ENCODE data around the gene SLC35F4. TPM values are rescaled to one million over a fixed set of nuclear protein-coding genes. Genes with fewer than 3 reads are reported as not detected.

Gene SLC35F4
- total RNA-seq, 1 experiment from 2014 or later = not detected

DNA sequence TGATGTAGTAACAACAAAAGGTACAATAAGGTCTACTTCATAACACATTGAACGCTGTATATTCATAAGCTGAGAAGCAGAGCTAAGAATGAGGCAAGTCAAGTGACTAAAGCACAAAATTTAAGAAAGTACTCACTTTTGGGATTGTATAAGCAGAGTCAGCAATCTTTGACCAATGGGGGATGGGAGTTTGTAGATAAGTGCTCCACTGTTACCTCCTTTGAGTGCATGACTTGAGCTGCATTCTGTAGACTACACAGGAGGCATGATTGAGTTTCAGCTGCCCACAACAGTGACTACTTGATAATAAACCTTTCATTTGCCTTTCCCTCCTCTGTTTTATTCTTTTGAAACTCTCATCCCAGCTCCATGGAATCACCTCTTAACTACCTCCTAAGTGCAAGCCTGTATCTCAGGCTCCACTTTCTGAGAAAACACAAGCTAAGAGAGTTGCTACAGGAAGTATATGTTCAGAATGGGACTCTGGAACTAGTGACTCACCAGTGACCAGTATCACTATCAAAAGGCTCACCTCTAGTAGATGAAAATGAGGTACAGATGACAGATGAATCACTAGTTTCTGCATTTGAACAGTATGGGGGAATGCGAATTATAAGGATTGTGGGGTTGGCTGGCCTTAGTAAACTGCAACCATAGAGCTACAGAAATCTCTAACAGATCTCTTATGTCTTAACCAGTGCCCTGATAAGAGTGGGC lies 49.2 kb downstream of the SLC35F4 start:
- Mint-ChIP-seq H3K9me3 (no peaks in the 10 kb centered on the region), H3K27me3 (ENCODE audit: low read depth) (no peaks in the 10 kb centered on the region; the same call in 1 of the 2 replicates), H3K27ac (no peak overlapping the region), H3K36me3 (ENCODE audit: insufficient read depth in 1 of 3, low read depth in 3 of 3) (no peaks in the 10 kb centered on the region), H3K4me1 (peaks cover 7 to 12% of the 10 kb centered on the region in 2 experiments), H3K4me3 (no peak overlapping the region)
- no peak overlapping the region for H4K8ac ChIP-seq (replicated peaks; ENCODE audit: insufficient read length, low read depth, low read length)
- H3T11ph ChIP-seq (ENCODE audit: low read length) = no peak overlapping the region
- no peaks in the 10 kb centered on the region for H3K79me2 ChIP-seq (ENCODE audit: insufficient read depth, low read length)
- no peak overlapping the region for H3K14ac ChIP-seq (ENCODE audit: insufficient read depth, low read length)
- H3K9me3 ChIP-seq (ENCODE audit: control insufficient read depth, low read depth, low read length) = no peaks in the 10 kb centered on the region
- H4K91ac ChIP-seq (ENCODE audit: insufficient read length, low read depth, low read length) = no peak overlapping the region
- H2BK15ac ChIP-seq (ENCODE audit: low read depth, low read length) = no peak overlapping the region
- no peaks in the 10 kb centered on the region for H3K79me1 ChIP-seq (ENCODE audit: insufficient read depth, low read depth, low read length, poor library complexity, severe bottlenecking)
- H3K18ac ChIP-seq (ENCODE audit: insufficient read length, low read depth, low read length) = no peak overlapping the region
- H4K20me1 ChIP-seq (ENCODE audit: control insufficient read depth, insufficient read depth, insufficient read length) = no peaks in the 10 kb centered on the region
- H3K27me3 ChIP-seq (ENCODE audit: insufficient read depth, low read length) = no peaks in the 10 kb centered on the region
- DNase-seq = no peak
- 0 out of 2 replicates have a peak, but pooled peaks cover 3% of the 10 kb centered on the region for H3K4me1 ChIP-seq (ENCODE audit: insufficient read depth, low read length)
- no peak overlapping the region for H3K27ac ChIP-seq (ENCODE audit: insufficient read length, low read depth, low read length)
- no peak overlapping the region for H2BK120ac ChIP-seq (ENCODE audit: low read depth, low read length, poor library complexity, severe bottlenecking)
- no peak overlapping the region for H2BK12ac ChIP-seq (ENCODE audit: insufficient read length, low read depth, low read length)
- no CpG with 5 or more reads among the region's 2 CpGs for WGBS (ENCODE audit: extremely low coverage, insufficient read length, low lambda C conversion rate)
- H3K4ac ChIP-seq (ENCODE audit: low read depth, low read length) = no peak overlapping the region
- no peak overlapping the region for H3K9ac ChIP-seq (ENCODE audit: extremely low read depth, insufficient read length, low read length)
- no peak overlapping the region for H4K5ac ChIP-seq (ENCODE audit: insufficient read length, low read depth, low read length)
- no peak overlapping the region for H2AK5ac ChIP-seq (ENCODE audit: insufficient read length, low read length)
- no peak overlapping the region for H3K4me2 ChIP-seq (ENCODE audit: insufficient read depth, insufficient read length, low read length)
- H3K23me2 ChIP-seq (ENCODE audit: insufficient read length, low read depth, low read length, poor library complexity, severe bottlenecking) = no peaks in the 10 kb centered on the region
- H2BK5ac ChIP-seq (ENCODE audit: insufficient read length, low read length) = no peak overlapping the region
- TF ChIP-seq, protein P1, sequence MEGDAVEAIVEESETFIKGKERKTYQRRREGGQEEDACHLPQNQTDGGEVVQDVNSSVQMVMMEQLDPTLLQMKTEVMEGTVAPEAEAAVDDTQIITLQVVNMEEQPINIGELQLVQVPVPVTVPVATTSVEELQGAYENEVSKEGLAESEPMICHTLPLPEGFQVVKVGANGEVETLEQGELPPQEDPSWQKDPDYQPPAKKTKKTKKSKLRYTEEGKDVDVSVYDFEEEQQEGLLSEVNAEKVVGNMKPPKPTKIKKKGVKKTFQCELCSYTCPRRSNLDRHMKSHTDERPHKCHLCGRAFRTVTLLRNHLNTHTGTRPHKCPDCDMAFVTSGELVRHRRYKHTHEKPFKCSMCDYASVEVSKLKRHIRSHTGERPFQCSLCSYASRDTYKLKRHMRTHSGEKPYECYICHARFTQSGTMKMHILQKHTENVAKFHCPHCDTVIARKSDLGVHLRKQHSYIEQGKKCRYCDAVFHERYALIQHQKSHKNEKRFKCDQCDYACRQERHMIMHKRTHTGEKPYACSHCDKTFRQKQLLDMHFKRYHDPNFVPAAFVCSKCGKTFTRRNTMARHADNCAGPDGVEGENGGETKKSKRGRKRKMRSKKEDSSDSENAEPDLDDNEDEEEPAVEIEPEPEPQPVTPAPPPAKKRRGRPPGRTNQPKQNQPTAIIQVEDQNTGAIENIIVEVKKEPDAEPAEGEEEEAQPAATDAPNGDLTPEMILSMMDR (conservative IDR thresholded peaks at IDR 0.05) = no peak
- H3K23ac ChIP-seq (ENCODE audit: insufficient read length, low read depth, low read length) = no peak overlapping the region
- H2AFZ ChIP-seq (ENCODE audit: low read length) = no peak overlapping the region
- no peak overlapping the region for H3K56ac ChIP-seq (ENCODE audit: insufficient read length, low read depth, low read length)
- no peak overlapping the region for H2BK20ac ChIP-seq (ENCODE audit: low read depth, low read length, poor library complexity, severe bottlenecking)
